ENCODE results near the gene ARHGAP28.
A peak's percentile ranks its signal among the peaks of the same experiment; 100 is the strongest.
"Not testable (repeated sequence)": the region's sequence is repeated elsewhere in the genome, so short reads cannot be mapped to it uniquely, and the experiment has no call there.

ARHGAP28 gene

GRCh38 chr18:6776188-6776587, 46.7 kb downstream of the ARHGAP28 start:
- DNase-seq = peak in 1 of 2 experiments; percentile 62

GRCh38 chr18:6777509-6777908, 48.0 kb downstream of the ARHGAP28 start:
- DNase-seq = no peak

GRCh38 chr18:6778459-6779247, 49.1 kb downstream of the ARHGAP28 start:
- DNase-seq = no peak

- DNase-seq = no peak
Measured at GRCh38 chr18:6781142-6781714, 51.7 kb downstream of the ARHGAP28 start.

GRCh38 chr18:6781796-6782195, 52.3 kb downstream of the ARHGAP28 start:
- DNase-seq = no peak

GRCh38 chr18:6782861-6783260, 53.3 kb downstream of the ARHGAP28 start:
- DNase-seq = no peak

- DNase-seq = no peak
Measured at GRCh38 chr18:6784046-6784445, 54.5 kb downstream of the ARHGAP28 start.

GRCh38 chr18:6785001-6785400, 55.5 kb downstream of the ARHGAP28 start:
- DNase-seq = no peak

- no peak for DNase-seq
Measured at GRCh38 chr18:6785411-6785810, 55.9 kb downstream of the ARHGAP28 start.

- no peak for DNase-seq
Measured at GRCh38 chr18:6792391-6792790, 62.9 kb downstream of the ARHGAP28 start.

- DNase-seq = no peak
Measured at GRCh38 chr18:6793455-6793854, 63.9 kb downstream of the ARHGAP28 start.

GRCh38 chr18:6793986-6794385, 64.5 kb downstream of the ARHGAP28 start:
- no peak for DNase-seq

- no peak for DNase-seq
Measured at GRCh38 chr18:6795307-6795706, 65.8 kb downstream of the ARHGAP28 start.

GRCh38 chr18:6796511-6796910, 67.0 kb downstream of the ARHGAP28 start:
- no peak for DNase-seq

GRCh38 chr18:6797171-6797570, 67.7 kb downstream of the ARHGAP28 start:
- no peak for DNase-seq

- DNase-seq = no peak
Measured at GRCh38 chr18:6798896-6799295, 69.4 kb downstream of the ARHGAP28 start.

- DNase-seq = not testable (repeated sequence)
Measured at GRCh38 chr18:6800309-6800708, 70.8 kb downstream of the ARHGAP28 start.

- no peak for DNase-seq
Measured at GRCh38 chr18:6807515-6808257, 78.2 kb downstream of the ARHGAP28 start.

GRCh38 chr18:6810191-6810590, 80.7 kb downstream of the ARHGAP28 start:
- DNase-seq = no peak

- no peak for DNase-seq
Measured at GRCh38 chr18:6811816-6812215, 82.3 kb downstream of the ARHGAP28 start.

- DNase-seq = no peak
Measured at GRCh38 chr18:6814882-6815425, 85.4 kb downstream of the ARHGAP28 start.

GRCh38 chr18:6816154-6816553, 86.6 kb downstream of the ARHGAP28 start:
- no peak for DNase-seq

- no peak for DNase-seq
Measured at GRCh38 chr18:6819332-6819731, 89.8 kb downstream of the ARHGAP28 start.

GRCh38 chr18:6820314-6820713, 90.8 kb downstream of the ARHGAP28 start:
- DNase-seq = no peak
